NCI-H524 treated with DMSO at 0.1 percent for 48 hours (cell line): ENCODE results near the gene JUN.

Source experiments
- DNase-seq: peaks from one replicate; lab custom pipeline; 2025; lab: John Stamatoyannopoulos, UW

The JUN gene

DNA sequence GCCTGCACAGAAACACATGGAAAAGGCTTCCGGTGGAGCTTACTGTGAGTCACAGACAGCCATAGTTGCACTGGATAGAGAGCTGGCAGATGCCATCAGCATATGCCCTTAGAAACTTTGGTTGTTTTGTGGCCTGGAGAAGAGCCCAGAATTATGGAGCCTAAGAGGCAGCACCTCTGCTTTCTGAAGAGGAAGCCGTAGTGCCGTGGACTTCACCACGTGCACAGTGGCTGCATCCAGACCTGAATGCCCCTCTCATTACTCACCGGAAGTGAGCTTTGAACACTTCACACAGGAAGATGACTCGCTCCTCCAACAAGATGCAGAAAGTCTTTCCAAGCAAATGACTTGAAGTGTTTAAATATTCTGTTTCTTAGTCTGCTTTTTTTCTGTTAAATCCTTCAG is 28.4 kb downstream of the JUN start:
- no peak for DNase-seq

DNA sequence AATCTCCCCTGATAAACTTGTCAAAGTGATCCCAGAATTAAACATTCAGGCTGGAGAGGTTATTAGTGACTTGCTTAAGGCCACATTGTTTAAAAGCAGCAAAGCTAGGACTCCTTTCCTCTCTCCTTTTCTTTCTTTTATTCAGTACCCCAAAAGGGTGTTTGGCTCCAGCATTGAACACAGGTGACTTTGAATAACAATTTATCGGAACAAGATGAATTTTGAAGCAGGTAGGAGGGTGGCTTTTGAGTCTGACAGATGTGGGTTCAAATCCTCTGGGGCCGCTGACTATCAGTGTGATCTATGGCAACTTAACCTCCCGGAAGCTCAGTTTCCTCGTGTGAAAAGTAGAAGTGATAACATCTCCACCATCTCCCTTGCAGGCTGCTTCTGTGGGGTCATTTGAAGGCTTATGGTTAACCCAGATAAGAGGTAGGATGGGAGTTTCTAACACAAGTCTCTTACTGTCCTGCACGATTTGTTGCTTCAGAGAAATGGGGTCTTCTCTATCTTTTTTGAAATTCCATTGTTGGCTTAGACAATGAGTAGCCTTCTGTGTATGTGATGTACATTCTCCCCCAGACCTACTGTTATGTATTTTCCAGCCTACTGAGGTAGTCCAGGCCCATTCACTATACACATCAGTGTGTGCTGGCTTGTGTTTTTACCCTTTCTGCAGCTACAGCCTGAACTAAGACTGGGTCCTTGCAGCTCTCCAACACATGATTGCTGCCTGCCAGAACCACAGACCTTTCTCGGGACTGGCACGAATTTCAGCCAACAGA is 29.0 kb downstream of the JUN start:
- DNase-seq: no peak

DNA sequence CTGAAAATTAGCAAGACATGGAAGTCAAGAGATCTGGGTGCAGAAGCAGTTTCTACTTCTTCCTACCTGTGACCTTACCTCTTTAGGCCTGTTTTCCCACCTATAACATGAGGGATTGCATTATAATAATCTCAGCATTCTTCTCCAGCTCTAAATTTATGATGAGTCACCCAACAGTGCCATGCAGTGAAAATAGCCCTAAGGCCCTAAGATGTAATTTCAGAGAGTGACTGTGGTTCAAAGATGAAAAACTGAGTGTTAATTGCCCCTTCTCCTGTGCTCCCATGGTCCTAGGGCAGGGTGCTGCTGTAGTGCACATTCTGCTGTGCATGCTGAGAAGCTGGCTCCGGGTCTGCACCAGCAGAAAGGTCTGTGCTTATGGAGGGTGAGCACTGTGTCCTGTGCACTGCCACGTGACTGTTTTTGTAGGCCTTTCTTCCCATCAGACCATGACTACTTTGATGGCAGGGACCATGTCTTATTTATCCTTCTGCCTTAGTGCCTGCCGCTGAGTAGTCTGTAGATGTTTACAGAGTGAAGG is 29.7 kb downstream of the JUN start:
- no peak for DNase-seq

DNA sequence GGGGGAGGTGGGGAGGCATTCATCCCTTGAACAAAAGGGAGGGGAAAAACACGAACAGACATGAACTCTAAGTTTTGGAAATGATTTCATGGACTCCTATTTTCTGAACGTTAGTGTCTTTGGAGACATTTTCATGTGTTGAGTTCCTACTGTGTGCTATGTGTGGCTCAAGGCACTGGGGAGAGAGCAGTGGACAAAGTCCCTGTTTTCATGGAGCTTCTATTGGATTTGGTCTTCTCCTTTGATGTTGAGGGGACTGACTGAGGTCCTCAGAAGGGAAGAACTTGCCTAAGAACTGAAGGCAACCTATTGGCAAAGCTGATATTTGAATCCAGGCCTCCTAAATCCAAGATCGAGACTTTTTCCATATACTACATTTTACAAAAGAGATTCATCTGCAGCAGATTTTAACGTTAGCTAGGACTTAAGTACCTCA is 30.4 kb downstream of the JUN start:
- DNase-seq: no peak

- no peak for DNase-seq
These were observed 34.2 kb downstream of the JUN start for GRCh38 chr1:58749646-58750045.

DNA sequence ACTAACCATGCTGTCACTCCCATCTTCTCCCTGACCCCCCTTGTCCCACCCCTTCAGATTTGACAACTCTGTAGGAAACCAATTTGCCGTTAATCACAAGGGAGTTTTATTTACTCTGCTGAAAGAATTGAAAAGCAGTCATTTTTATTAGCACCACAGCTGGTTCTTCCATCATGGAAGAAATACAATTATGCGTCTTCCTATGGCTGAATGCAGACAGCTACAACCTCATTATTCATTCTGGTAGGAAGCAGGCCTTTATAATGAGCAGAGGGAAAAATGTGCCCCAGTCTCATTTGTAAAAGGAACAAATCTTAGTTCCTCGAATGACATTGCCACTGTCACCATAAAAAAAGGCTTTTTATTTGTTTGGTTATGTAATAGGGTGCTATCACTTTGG is 35.2 kb downstream of the JUN start:
- DNase-seq: no peak

DNA sequence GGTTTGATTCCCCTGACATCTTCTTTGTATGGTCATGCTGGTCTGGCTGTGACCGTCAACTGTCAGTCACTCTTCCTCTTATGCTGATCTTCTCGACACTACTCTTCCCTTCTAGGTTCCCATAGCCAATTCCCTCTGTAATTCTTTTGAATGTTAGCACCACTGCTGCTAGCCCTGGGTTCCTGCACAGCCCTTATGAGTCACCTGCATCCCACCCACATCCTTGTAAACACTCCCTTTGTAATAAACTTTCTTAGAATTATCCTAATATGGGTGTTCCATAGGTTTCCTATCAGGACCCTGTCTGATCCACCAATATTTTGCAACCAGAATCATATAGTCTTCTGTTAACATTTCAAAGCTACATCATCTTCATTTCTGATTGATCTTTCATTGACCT is 37.1 kb downstream of the JUN start:
- no peak for DNase-seq

DNA sequence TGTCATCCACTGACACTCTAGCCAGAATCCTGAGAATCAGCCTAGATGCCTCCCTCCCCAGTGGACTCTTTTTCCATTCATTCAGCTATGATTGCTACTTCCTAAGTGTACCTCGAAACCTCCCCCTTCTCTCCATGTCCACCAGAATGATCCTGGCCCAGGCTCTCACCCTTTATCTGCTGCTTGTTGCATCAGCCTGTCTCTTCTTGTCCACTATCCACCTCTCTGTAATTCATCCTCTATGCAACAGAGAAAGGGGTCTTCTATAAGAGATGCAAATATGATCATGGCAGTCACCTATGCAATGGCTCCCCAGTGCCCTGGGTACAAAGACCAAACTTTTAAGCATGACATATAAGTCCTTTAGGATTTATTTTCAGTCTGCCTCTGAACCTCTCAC is 37.7 kb downstream of the JUN start:
- no peak for DNase-seq

DNA sequence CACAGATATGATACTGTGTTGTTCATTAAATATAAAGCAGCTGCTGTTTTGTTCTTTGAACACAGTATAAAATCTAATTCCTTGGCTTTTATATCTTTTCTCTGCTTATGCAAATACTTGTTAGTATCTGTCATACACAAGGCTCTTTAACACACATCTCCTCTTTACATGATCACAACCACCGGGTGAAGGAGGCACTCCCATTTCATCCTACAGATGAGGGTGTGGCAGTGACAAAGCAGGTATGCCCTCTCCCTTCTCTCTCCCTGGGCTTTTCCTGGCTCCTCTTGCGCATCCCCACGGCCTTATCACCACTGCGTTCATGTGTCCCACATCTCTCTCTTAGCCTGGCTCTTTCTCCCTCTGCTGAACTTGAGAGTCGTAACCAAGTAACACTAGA is 38.2 kb downstream of the JUN start:
- no peak for DNase-seq

- DNase-seq: no peak
These were observed 38.7 kb downstream of the JUN start for GRCh38 chr1:58745117-58745516.

DNA sequence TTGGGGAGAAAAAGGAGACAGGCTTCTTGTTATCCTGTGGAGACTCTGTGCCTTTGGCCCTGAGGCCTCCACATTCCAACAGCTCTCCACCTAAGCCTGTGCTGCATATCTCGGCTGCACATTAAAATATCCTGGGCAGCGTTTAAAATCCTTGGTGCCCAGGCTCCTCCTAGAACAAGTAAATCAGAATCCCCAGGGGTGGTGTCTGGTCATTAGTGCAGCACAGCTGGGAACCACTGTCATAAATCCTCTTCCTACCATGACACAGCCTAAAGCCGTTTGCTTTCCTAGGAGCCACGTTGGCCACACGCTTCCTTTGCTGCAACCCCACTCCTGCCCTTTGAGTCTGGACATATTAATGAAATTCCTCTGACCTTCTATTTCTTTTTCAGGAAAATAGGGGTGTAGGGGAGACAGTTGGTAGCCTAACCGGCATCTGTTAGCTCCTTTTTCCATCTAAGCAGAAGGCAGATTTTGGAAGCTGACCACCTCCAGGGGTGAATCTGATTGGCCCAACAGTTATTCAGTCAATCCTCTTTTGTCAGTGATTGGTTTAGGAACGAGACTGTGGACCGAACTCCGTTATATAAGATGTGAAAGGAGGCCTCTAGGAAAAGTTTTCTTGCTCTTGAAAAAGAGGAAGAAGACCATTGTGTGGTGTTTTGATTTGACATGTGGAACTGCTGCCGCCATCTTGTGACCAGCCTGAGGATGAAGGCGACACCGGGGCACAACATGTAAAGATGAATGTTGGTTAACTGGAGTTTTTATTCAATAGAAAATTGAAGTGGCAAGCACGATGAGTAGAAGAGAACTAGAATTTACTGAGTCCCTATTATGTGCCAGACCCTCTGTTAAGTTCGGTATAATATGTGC is 41.9 kb downstream of the JUN start:
- no peak for DNase-seq

GRCh38 chr1:58739856-58740466 is 43.9 kb downstream of the JUN start:
- no peak for DNase-seq

- no peak for DNase-seq
These were observed 45.0 kb downstream of the JUN start for GRCh38 chr1:58738876-58739275.

- DNase-seq: no peak
These were observed 48.3 kb downstream of the JUN start for GRCh38 chr1:58735586-58735985.

DNA sequence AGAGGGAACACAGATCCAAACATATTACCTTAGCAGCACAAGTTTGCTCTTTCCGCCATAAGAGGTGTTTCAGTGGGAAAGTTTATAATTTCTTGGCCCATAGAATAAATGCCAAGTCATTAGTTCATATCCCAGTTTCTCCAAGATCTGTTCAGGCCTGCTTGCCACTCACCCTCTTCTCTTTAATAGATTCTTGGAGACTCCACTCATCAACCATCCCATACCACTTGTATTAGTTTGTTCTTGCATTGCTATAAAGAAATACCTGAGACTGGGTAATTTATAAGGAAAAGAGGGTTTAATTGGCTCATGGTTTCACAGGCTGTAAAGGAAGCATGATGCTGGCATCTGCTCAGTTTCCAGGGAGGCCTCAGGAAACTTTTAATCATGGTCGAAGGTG is 49.2 kb downstream of the JUN start:
- DNase-seq: no peak

GRCh38 chr1:58732087-58732775 is 51.6 kb downstream of the JUN start:
- DNase-seq: no peak
